HepG2 (cell line): Measurements from ENCODE around the gene ERCC5. TPM values are rescaled to one million over a fixed set of nuclear protein-coding genes. Genes with fewer than 3 reads are reported as not detected.

ENCODE experiments used
- ASH2L ChIP-seq: fragments of 300-600, 200-600 bp; sonication (generic); IDR thresholded peaks from 2 replicates; pipeline ENCODE4 v1.7.0; 2017; ENCODE audit warnings: low read depth, mild to moderate bottlenecking, moderate library complexity, mixed read lengths, low read length; ENCODE audit not compliant: insufficient read length
- CREB1 ChIP-seq, 2 experiments: fragments of 450-650 bp in 1 of 2; IDR thresholded peaks; 2 replicates each; pipeline ENCODE4 v1.6.1; 2016 to 2017; ENCODE audit warnings: control low read depth in 1 of 2, mild to moderate bottlenecking in 1 of 2, missing compliant biosample characterization in 1 of 2, missing genetic modification characterization in 1 of 2
- CREM ChIP-seq, 2 experiments: sonication (generic) in 1 of 2; formaldehyde crosslinking in 1 of 2; IDR thresholded peaks; 2 replicates each; pipeline versions ENCODE4 v1.4.0 to v1.6.1; 2016 to 2020; ENCODE audit warnings: antibody characterized with exemption in 1 of 2, mild to moderate bottlenecking in 1 of 2, missing genetic modification reagents in 1 of 2
- GFI1 ChIP-seq: sonication (generic); formaldehyde crosslinking; IDR thresholded peaks from 2 replicates; pipeline ENCODE4 v1.5.0; 2020; ENCODE audit warnings: missing genetic modification reagents, mild to moderate bottlenecking, borderline replicate concordance
- NR2F6 ChIP-seq, 2 experiments: IDR thresholded peaks; 2 replicates each; pipeline ENCODE4 v1.6.1; 2016; ENCODE audit warnings: antibody characterized with exemption in 1 of 2, mild to moderate bottlenecking in 1 of 2
- ONECUT2 ChIP-seq: sonication (generic); formaldehyde crosslinking; IDR thresholded peaks from 2 replicates; pipeline ENCODE4 v1.4.0; 2020; ENCODE audit warnings: missing genetic modification reagents
- RBFOX2 ChIP-seq: fragments of 200-400 bp; formaldehyde crosslinking; IDR thresholded peaks from 2 replicates; pipeline ENCODE4 v1.6.1; 2017; ENCODE audit warnings: low read depth, mild to moderate bottlenecking, low read length
- YEATS4 ChIP-seq: sonication (generic); formaldehyde crosslinking; IDR thresholded peaks from 2 replicates; pipeline ENCODE4 v1.4.0; 2020; ENCODE audit warnings: missing genetic modification reagents, borderline replicate concordance
- ZNF30 ChIP-seq: sonication (generic); formaldehyde crosslinking; IDR thresholded peaks from 2 replicates; pipeline ENCODE4 v1.5.0; 2020; ENCODE audit warnings: mild to moderate bottlenecking, missing genetic modification reagents
- ZNF331 ChIP-seq: sonication (generic); formaldehyde crosslinking; IDR thresholded peaks from 2 replicates; pipeline ENCODE4 v1.4.0; 2020; ENCODE audit warnings: missing genetic modification reagents
- ZNF772 ChIP-seq: sonication (generic); formaldehyde crosslinking; IDR thresholded peaks from 2 replicates; pipeline ENCODE4 v1.5.0; 2020; ENCODE audit warnings: mild to moderate bottlenecking, missing genetic modification reagents
- polyA plus RNA-seq, 8 experiments: library from polyadenylated mRNA; depleted of rRNA in 3 of 8; stranded (reverse) in 7 of 8; unstranded in 1 of 8; fragments of >200 nt; fragmentation: Illumina TruSeq in 4 of 8; extraction: Trizol in 4 of 8; gene quantifications; 2 replicates each; pipeline versions ENCODE4 v1.2.1 to v1.2.3, GENCODE V29; 2011 to 2016; ENCODE audit warnings: low read depth in 4 of 8, missing spikeins in 1 of 8, mixed read lengths in 1 of 8; ENCODE audit not compliant: insufficient read depth in 1 of 8
- total RNA-seq, 5 experiments: library from RNA; depleted of rRNA; stranded (reverse); fragments of >200 nt; fragmentation: Illumina TruSeq; extraction: Trizol; gene quantifications; 2 replicates each; pipeline ENCODE4 v1.2.3, GENCODE V29; 2016; ENCODE audit warnings: low read depth in 1 of 5
- TF ChIP-seq, protein P1 (sequence below): sonication (generic); formaldehyde crosslinking; conservative IDR thresholded peaks from 2 replicates; pipeline ENCODE4 v1.4.0; 2020; ENCODE audit warnings: mild to moderate bottlenecking, missing genetic modification reagents, moderate library complexity
- TF ChIP-seq, protein P2 (sequence below): IDR thresholded peaks from 2 replicates; pipeline ENCODE4 v1.4.0; 2020; ENCODE audit warnings: mild to moderate bottlenecking, missing genetic modification reagents
- TF ChIP-seq, protein P3 (sequence below): sonication (generic); formaldehyde crosslinking; IDR thresholded peaks from 2 replicates; pipeline ENCODE4 v1.5.1; 2020; ENCODE audit warnings: mild to moderate bottlenecking, missing genetic modification reagents, borderline replicate concordance

Gene ERCC5
- total and polyA plus RNA-seq, 2 of the 13 experiments (the other 11 are each of a cell fraction or from before 2014, with no cell fraction given), result 12.9 to 35.5 TPM

DNA sequence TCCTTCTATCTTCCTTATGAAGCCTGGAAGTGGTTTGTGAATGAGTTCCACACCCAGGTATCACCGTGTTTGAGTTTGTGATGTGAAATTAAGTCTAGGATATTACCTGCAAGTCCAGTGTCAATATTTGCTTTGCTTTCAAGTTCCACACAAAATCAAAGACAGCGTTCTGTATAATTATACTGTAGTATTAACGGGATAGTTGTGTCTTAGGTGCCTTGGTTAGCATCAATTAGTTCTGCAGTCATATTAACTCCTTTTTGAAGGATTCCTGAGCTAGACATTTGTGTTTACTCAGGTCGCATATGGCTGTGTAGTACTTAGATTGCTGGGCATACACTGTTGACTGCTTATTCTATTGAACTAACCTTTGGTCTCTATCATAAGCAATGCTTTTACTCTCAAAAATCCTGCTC is 54.4 kb downstream of the ERCC5 start (continued):
- TF ChIP-seq CREM (IDR thresholded peaks at IDR 0.05) (peak; percentile 39; the same call in 1 of the 2 replicates), CREM (CRISPR knock-in tag; IDR thresholded peaks at IDR 0.05) (no peak), ZNF331 (CRISPR knock-in tag) (0 out of 2 replicates have a peak, but pooled peaks have one; percentile 11), YEATS4 (no peak), CREB1 (IDR thresholded peaks at IDR 0.05) (no peak), CREB1 (CRISPR knock-in tag; IDR thresholded peaks at IDR 0.05) (0 out of 2 replicates have a peak, but pooled peaks have one; percentile 27), GFI1 (CRISPR knock-in tag) (peak; percentile 63; the same call in 1 of the 2 replicates), ZNF30 (CRISPR knock-in tag) (no peak), ZNF772 (CRISPR knock-in tag) (no peak), NR2F6 (IDR thresholded peaks at IDR 0.05) (peak; percentile 58), NR2F6 (CRISPR knock-in tag; IDR thresholded peaks at IDR 0.05) (no peak), ONECUT2 (CRISPR knock-in tag) (0 out of 2 replicates have a peak, but pooled peaks have one; percentile 9), ASH2L (peak; percentile 63), RBFOX2 (no peak)
- TF ChIP-seq, protein P1, sequence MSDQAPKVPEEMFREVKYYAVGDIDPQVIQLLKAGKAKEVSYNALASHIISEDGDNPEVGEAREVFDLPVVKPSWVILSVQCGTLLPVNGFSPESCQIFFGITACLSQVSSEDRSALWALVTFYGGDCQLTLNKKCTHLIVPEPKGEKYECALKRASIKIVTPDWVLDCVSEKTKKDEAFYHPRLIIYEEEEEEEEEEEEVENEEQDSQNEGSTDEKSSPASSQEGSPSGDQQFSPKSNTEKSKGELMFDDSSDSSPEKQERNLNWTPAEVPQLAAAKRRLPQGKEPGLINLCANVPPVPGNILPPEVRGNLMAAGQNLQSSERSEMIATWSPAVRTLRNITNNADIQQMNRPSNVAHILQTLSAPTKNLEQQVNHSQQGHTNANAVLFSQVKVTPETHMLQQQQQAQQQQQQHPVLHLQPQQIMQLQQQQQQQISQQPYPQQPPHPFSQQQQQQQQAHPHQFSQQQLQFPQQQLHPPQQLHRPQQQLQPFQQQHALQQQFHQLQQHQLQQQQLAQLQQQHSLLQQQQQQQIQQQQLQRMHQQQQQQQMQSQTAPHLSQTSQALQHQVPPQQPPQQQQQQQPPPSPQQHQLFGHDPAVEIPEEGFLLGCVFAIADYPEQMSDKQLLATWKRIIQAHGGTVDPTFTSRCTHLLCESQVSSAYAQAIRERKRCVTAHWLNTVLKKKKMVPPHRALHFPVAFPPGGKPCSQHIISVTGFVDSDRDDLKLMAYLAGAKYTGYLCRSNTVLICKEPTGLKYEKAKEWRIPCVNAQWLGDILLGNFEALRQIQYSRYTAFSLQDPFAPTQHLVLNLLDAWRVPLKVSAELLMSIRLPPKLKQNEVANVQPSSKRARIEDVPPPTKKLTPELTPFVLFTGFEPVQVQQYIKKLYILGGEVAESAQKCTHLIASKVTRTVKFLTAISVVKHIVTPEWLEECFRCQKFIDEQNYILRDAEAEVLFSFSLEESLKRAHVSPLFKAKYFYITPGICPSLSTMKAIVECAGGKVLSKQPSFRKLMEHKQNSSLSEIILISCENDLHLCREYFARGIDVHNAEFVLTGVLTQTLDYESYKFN (CRISPR knock-in tag), result peak; percentile 70
- TF ChIP-seq, protein P2, sequence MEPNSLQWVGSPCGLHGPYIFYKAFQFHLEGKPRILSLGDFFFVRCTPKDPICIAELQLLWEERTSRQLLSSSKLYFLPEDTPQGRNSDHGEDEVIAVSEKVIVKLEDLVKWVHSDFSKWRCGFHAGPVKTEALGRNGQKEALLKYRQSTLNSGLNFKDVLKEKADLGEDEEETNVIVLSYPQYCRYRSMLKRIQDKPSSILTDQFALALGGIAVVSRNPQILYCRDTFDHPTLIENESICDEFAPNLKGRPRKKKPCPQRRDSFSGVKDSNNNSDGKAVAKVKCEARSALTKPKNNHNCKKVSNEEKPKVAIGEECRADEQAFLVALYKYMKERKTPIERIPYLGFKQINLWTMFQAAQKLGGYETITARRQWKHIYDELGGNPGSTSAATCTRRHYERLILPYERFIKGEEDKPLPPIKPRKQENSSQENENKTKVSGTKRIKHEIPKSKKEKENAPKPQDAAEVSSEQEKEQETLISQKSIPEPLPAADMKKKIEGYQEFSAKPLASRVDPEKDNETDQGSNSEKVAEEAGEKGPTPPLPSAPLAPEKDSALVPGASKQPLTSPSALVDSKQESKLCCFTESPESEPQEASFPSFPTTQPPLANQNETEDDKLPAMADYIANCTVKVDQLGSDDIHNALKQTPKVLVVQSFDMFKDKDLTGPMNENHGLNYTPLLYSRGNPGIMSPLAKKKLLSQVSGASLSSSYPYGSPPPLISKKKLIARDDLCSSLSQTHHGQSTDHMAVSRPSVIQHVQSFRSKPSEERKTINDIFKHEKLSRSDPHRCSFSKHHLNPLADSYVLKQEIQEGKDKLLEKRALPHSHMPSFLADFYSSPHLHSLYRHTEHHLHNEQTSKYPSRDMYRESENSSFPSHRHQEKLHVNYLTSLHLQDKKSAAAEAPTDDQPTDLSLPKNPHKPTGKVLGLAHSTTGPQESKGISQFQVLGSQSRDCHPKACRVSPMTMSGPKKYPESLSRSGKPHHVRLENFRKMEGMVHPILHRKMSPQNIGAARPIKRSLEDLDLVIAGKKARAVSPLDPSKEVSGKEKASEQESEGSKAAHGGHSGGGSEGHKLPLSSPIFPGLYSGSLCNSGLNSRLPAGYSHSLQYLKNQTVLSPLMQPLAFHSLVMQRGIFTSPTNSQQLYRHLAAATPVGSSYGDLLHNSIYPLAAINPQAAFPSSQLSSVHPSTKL (CRISPR knock-in tag), result peak; percentile 73
- TF ChIP-seq, protein P3, sequence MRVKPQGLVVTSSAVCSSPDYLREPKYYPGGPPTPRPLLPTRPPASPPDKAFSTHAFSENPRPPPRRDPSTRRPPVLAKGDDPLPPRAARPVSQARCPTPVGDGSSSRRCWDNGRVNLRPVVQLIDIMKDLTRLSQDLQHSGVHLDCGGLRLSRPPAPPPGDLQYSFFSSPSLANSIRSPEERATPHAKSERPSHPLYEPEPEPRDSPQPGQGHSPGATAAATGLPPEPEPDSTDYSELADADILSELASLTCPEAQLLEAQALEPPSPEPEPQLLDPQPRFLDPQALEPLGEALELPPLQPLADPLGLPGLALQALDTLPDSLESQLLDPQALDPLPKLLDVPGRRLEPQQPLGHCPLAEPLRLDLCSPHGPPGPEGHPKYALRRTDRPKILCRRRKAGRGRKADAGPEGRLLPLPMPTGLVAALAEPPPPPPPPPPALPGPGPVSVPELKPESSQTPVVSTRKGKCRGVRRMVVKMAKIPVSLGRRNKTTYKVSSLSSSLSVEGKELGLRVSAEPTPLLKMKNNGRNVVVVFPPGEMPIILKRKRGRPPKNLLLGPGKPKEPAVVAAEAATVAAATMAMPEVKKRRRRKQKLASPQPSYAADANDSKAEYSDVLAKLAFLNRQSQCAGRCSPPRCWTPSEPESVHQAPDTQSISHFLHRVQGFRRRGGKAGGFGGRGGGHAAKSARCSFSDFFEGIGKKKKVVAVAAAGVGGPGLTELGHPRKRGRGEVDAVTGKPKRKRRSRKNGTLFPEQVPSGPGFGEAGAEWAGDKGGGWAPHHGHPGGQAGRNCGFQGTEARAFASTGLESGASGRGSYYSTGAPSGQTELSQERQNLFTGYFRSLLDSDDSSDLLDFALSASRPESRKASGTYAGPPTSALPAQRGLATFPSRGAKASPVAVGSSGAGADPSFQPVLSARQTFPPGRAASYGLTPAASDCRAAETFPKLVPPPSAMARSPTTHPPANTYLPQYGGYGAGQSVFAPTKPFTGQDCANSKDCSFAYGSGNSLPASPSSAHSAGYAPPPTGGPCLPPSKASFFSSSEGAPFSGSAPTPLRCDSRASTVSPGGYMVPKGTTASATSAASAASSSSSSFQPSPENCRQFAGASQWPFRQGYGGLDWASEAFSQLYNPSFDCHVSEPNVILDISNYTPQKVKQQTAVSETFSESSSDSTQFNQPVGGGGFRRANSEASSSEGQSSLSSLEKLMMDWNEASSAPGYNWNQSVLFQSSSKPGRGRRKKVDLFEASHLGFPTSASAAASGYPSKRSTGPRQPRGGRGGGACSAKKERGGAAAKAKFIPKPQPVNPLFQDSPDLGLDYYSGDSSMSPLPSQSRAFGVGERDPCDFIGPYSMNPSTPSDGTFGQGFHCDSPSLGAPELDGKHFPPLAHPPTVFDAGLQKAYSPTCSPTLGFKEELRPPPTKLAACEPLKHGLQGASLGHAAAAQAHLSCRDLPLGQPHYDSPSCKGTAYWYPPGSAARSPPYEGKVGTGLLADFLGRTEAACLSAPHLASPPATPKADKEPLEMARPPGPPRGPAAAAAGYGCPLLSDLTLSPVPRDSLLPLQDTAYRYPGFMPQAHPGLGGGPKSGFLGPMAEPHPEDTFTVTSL (CRISPR knock-in tag), result peak; percentile 77; the same call in 1 of the 2 replicates
